HUES64 (cell line): Measurements from ENCODE around the gene DBF4B.

Experiments used
- H3K27ac ChIP-seq: 2 replicates; pipeline ENCODE4 v1.7.0; 2013; ENCODE audit warnings: low read depth, low read length, inconsistent platforms
- H3K27me3 ChIP-seq: 2 replicates; pipeline ENCODE4 v1.6.1; 2013; ENCODE audit warnings: mild to moderate bottlenecking, low read length; ENCODE audit not compliant: insufficient read depth
- H3K36me3 ChIP-seq: 2 replicates; pipeline ENCODE4 v1.6.1; 2013; ENCODE audit warnings: mild to moderate bottlenecking, low read length; ENCODE audit not compliant: insufficient read depth
- H3K4me1 ChIP-seq: 2 replicates; pipeline ENCODE4 v1.6.1; 2013; ENCODE audit warnings: mild to moderate bottlenecking, low read length, moderate library complexity; ENCODE audit not compliant: insufficient read depth
- H3K4me3 ChIP-seq: 2 replicates; pipeline ENCODE4 v1.5.1; 2013; ENCODE audit warnings: mild to moderate bottlenecking, low read length, moderate library complexity
- H3K9ac ChIP-seq: 2 replicates; pipeline ENCODE4 v1.6.1; 2013; ENCODE audit warnings: mild to moderate bottlenecking, low read depth, low read length
- H3K9me3 ChIP-seq: 2 replicates; pipeline ENCODE4 v1.6.1; 2013; ENCODE audit warnings: low read depth, low read length; ENCODE audit not compliant: insufficient read depth
- WGBS: fragments of 150-250, 120-280 bp; methylation state at CpG from one replicate; pipeline ENCODE4 v1.1.7; 2013; ENCODE audit warnings: missing lambda C conversion rate; 5-methylcytosine and 5-hydroxymethylcytosine counted together

DBF4B gene

GRCh38 chr17:44761932-44762810 is 53.7 kb downstream of the DBF4B start:
- Histone ChIP-seq H3K27ac (no peak overlapping the region), H3K9me3 (no peaks in the 10 kb centered on the region), H3K36me3 (no peaks in the 10 kb centered on the region), H3K4me1 (no peaks in the 10 kb centered on the region), H3K4me3 (no peak overlapping the region), H3K9ac (no peak overlapping the region), H3K27me3 (peaks cover 32% of the 10 kb centered on the region)
- 86% methylated on average over 17 of the region's 17 CpGs for WGBS

GRCh38 chr17:44763170-44763569 is 54.7 kb downstream of the DBF4B start:
- Histone ChIP-seq H3K27me3 (peaks cover 22% of the 10 kb centered on the region), H3K36me3 (no peaks in the 10 kb centered on the region), H3K27ac (no peak overlapping the region), H3K4me1 (0 out of 2 replicates have a peak, but pooled peaks cover 7% of the 10 kb centered on the region), H3K4me3 (no peak overlapping the region), H3K9me3 (no peaks in the 10 kb centered on the region), H3K9ac (no peak overlapping the region)
- WGBS, result 87% methylated on average over 5 of the region's 5 CpGs

GRCh38 chr17:44765965-44766364 is 57.5 kb downstream of the DBF4B start:
- Histone ChIP-seq H3K9me3 (no peaks in the 10 kb centered on the region), H3K9ac (no peak overlapping the region), H3K4me1 (0 out of 2 replicates have a peak, but pooled peaks cover 7% of the 10 kb centered on the region), H3K36me3 (no peaks in the 10 kb centered on the region), H3K27me3 (no peaks in the 10 kb centered on the region; the same call in 1 of the 2 replicates), H3K27ac (no peak overlapping the region), H3K4me3 (no peak overlapping the region)
- 73% methylated on average over 11 of the region's 11 CpGs for WGBS

GRCh38 chr17:44766409-44767038 is 58.1 kb downstream of the DBF4B start:
- no peak overlapping the region for H3K4me3 ChIP-seq
- no peaks in the 10 kb centered on the region for H3K36me3 ChIP-seq
- H3K27me3 ChIP-seq, result no peaks in the 10 kb centered on the region; the same call in 1 of the 2 replicates
- no peak overlapping the region for H3K9ac ChIP-seq
- 78% methylated on average over 8 of the region's 8 CpGs for WGBS
- 0 out of 2 replicates have a peak, but pooled peaks cover 7% of the 10 kb centered on the region for H3K4me1 ChIP-seq
- H3K9me3 ChIP-seq, result no peaks in the 10 kb centered on the region
- no peak overlapping the region for H3K27ac ChIP-seq

GRCh38 chr17:44767493-44767892 is 59.0 kb downstream of the DBF4B start:
- no peak overlapping the region for H3K4me3 ChIP-seq

GRCh38 chr17:44768505-44769142 is 60.2 kb downstream of the DBF4B start:
- no peaks in the 10 kb centered on the region for H3K36me3 ChIP-seq
- H3K4me3 ChIP-seq, result no peak overlapping the region
- H3K9ac ChIP-seq, result no peak overlapping the region
- H3K27me3 ChIP-seq, result no peaks in the 10 kb centered on the region
- no peaks in the 10 kb centered on the region for H3K9me3 ChIP-seq
- H3K27ac ChIP-seq, result no peak overlapping the region
- 0 out of 2 replicates have a peak, but pooled peaks cover 7% of the 10 kb centered on the region for H3K4me1 ChIP-seq
- WGBS, result 93% methylated on average over 11 of the region's 11 CpGs

More at GRCh38 chr17:44767493-44767892, 59.0 kb downstream of the DBF4B start:
- H3K9ac ChIP-seq, result no peak overlapping the region
- no peaks in the 10 kb centered on the region; the same call in 1 of the 2 replicates for H3K27me3 ChIP-seq
- H3K9me3 ChIP-seq, result no peaks in the 10 kb centered on the region
- 0 out of 2 replicates have a peak, but pooled peaks cover 7% of the 10 kb centered on the region for H3K4me1 ChIP-seq
- no peaks in the 10 kb centered on the region for H3K36me3 ChIP-seq
- whole genome bisulfite sequencing, result 50% methylated on average over 4 of the region's 4 CpGs
- H3K27ac ChIP-seq, result no peak overlapping the region

- Histone ChIP-seq H3K4me3 (no peak overlapping the region), H3K27me3 (no peaks in the 10 kb centered on the region), H3K9ac (no peak overlapping the region), H3K36me3 (no peaks in the 10 kb centered on the region), H3K9me3 (no peaks in the 10 kb centered on the region), H3K27ac (no peak overlapping the region), H3K4me1 (0 out of 2 replicates have a peak, but pooled peaks cover 7% of the 10 kb centered on the region)
- WGBS, result 79% methylated on average over 6 of the region's 6 CpGs
These were observed 60.8 kb downstream of the DBF4B start for GRCh38 chr17:44769230-44769629.

- no peak overlapping the region for H3K27ac ChIP-seq
- 0 out of 2 replicates have a peak, but pooled peaks cover 7% of the 10 kb centered on the region for H3K4me1 ChIP-seq
- WGBS, result 89% methylated on average over 14 of the region's 15 CpGs
- H3K9ac ChIP-seq, result no peak overlapping the region
- no peak overlapping the region for H3K4me3 ChIP-seq
- H3K36me3 ChIP-seq, result no peaks in the 10 kb centered on the region
- no peaks in the 10 kb centered on the region for H3K9me3 ChIP-seq
- H3K27me3 ChIP-seq, result no peaks in the 10 kb centered on the region
These were observed 61.2 kb downstream of the DBF4B start for GRCh38 chr17:44769647-44770084.

GRCh38 chr17:44770166-44770925 is 61.9 kb downstream of the DBF4B start:
- Histone ChIP-seq H3K27ac (no peak overlapping the region), H3K4me3 (no peak overlapping the region), H3K9ac (no peak overlapping the region), H3K4me1 (0 out of 2 replicates have a peak, but pooled peaks cover 7% of the 10 kb centered on the region), H3K9me3 (no peaks in the 10 kb centered on the region), H3K36me3 (no peaks in the 10 kb centered on the region), H3K27me3 (no peaks in the 10 kb centered on the region)
- 84% methylated on average over 10 of the region's 11 CpGs for WGBS

GRCh38 chr17:44772308-44773045 is 64.0 kb downstream of the DBF4B start:
- Histone ChIP-seq H3K36me3 (no peaks in the 10 kb centered on the region), H3K9me3 (no peaks in the 10 kb centered on the region), H3K27ac (no peak overlapping the region), H3K27me3 (peaks cover 15% of the 10 kb centered on the region), H3K9ac (no peak overlapping the region), H3K4me1 (0 out of 2 replicates have a peak, but pooled peaks cover 4% of the 10 kb centered on the region), H3K4me3 (no peak overlapping the region)
- 86% methylated on average over 19 of the region's 21 CpGs for whole genome bisulfite sequencing
